Peyer's patch (tissue), 4 donors: ENCODE data around the gene HCN2. TPM values are rescaled to one million over a fixed set of nuclear protein-coding genes. Genes with fewer than 3 reads are reported as not detected.

Experiments used
- DNase-seq, 3 donors: peaks; one replicate each; pipeline ENCODE4 v3.0.0-alpha.2; 2017 to 2019
- H3K27ac ChIP-seq, 4 donors: fragments of 200-600 bp; sonication (generic); one replicate each; pipeline ENCODE4 v1.5.1; 2016 to 2019
- H3K27me3 ChIP-seq, 2 donors: fragments of 200-600 bp; sonication (generic); one replicate each; pipeline ENCODE4 v1.5.1; 2019
- H3K36me3 ChIP-seq, 3 donors: fragments of 200-600 bp; sonication (generic); one replicate each; pipeline ENCODE4 v1.5.1; 2016 to 2019
- H3K4me1 ChIP-seq, 4 donors: fragments of 200-600 bp; sonication (generic); one replicate each; pipeline ENCODE4 v1.5.1; 2016 to 2019
- H3K4me3 ChIP-seq, 4 donors: fragments of 200-600 bp; sonication (generic); 1 replicate in 3 of 4; 2 replicates in 1 of 4; pipeline ENCODE4 v1.5.1; 2016 to 2019; ENCODE audit warnings: mild to moderate bottlenecking in 1 of 4
- H3K9me3 ChIP-seq, 4 donors: fragments of 200-600 bp; sonication (generic); one replicate each; pipeline ENCODE4 v1.5.1; 2016 to 2019; ENCODE audit warnings: mild to moderate bottlenecking in 1 of 4
- POLR2A ChIP-seq, 2 donors: fragments of 450-650 bp; IDR thresholded peaks; one replicate each; pipeline ENCODE4 v1.5.1; 2017; ENCODE audit warnings: antibody characterized with exemption in 2 of 2, mild to moderate bottlenecking in 2 of 2, moderate library complexity in 2 of 2
- total RNA-seq, 4 donors: library from RNA; depleted of rRNA; stranded (reverse); fragments of >200 nt; gene quantifications; one replicate each; pipeline ENCODE4 v1.1.0, GENCODE V29; 2016
- TF ChIP-seq, protein P1 (sequence below), 6 experiments: fragments of 450-650 bp in 4 of 6; fragments of 200-600 bp in 2 of 6; sonication (generic) in 1 of 6; IDR thresholded peaks; one replicate each; pipeline ENCODE4 v1.5.1; 2017 to 2019; ENCODE audit warnings: antibody characterized with exemption in 6 of 6, mild to moderate bottlenecking in 3 of 6, moderate library complexity in 1 of 6

The HCN2 gene
- total RNA-seq, 4 donors from 2014 or later = not detected

DNA sequence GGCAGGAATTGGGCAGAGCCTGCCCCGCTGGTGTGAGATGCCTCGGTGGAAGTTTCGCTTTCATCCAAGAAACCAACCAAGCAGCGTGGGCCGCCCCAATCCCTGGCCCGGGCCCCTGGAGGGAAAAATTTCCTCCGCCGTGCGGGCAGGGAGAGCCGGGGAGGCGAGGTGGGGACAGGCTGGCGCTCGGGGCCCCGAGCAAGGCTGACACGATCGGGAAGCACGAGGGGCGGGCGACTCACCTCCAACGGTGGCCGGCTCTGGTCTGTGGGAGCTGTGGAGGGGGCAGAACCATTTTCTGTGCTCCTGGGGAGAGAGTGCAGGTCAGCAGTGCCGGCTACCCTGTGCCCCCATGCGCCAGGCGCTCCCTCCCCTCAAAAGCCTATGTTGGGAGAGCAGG is 62.3 kb downstream of the HCN2 start:
- no peak overlapping the region for H3K27ac ChIP-seq
- H3K36me3 ChIP-seq = peaks cover 0 to 72% (median 0%) of the 10 kb centered on the region in 3 donors
- DNase-seq = no peak

DNA sequence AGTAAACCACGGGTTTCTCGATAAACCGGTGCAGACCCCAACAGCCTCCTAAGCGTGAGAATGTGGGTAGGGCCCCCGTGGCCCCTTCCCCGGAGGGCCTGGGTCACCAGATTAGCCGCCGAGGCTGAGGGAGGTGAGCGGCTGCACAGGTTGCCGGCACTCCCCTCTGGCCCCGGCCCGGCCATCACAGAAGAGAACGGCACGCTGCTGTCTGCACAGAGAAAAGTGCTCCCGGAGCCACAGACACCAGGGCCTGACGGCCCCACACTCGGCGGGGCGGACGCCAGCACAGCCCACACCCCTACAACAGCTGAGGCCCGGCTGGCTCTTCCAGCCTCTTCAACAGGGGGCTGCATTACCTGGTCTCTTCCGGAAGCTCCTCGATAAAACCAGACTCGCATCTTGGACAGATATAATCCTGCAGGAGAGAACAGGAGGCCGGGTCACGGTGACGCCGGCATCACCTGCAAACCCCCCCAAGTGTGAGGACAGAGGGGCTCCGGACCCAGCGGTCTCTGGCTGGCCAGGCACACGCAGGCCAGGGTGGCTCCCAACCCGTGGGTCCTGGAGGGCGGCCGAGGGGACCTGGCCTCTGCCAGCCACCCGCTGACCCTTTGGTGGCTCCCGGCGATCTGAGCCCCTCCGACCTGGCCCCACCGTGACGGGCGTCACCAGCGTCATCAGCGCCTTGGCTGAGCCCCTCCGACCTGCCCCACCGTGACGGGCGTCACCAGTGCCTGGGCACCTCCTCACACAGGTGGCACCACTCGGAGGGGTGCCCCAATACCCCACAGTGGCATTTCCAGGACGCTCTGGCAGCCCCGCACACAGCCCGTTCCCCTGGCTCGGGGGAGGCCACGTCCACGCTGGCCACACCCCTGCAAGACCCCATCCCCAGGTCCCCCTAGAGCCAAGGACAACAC is 63.0 kb downstream of the HCN2 start:
- H3K36me3 ChIP-seq = peaks cover 0 to 65% (median 0%) of the 10 kb centered on the region in 3 donors
- H3K27ac ChIP-seq = no peak overlapping the region
- no peak overlapping the region for H3K4me3 ChIP-seq
- H3K4me1 ChIP-seq = peaks cover 0 to 15% (median 5%) of the 10 kb centered on the region in 4 donors
- no peak for DNase-seq
- TF ChIP-seq POLR2A (IDR thresholded peaks at IDR 0.05) = no peak
- TF ChIP-seq, protein P1, sequence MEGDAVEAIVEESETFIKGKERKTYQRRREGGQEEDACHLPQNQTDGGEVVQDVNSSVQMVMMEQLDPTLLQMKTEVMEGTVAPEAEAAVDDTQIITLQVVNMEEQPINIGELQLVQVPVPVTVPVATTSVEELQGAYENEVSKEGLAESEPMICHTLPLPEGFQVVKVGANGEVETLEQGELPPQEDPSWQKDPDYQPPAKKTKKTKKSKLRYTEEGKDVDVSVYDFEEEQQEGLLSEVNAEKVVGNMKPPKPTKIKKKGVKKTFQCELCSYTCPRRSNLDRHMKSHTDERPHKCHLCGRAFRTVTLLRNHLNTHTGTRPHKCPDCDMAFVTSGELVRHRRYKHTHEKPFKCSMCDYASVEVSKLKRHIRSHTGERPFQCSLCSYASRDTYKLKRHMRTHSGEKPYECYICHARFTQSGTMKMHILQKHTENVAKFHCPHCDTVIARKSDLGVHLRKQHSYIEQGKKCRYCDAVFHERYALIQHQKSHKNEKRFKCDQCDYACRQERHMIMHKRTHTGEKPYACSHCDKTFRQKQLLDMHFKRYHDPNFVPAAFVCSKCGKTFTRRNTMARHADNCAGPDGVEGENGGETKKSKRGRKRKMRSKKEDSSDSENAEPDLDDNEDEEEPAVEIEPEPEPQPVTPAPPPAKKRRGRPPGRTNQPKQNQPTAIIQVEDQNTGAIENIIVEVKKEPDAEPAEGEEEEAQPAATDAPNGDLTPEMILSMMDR (IDR thresholded peaks at IDR 0.05) = no peak
- no peaks in the 10 kb centered on the region for H3K9me3 ChIP-seq
- H3K27me3 ChIP-seq = no peaks in the 10 kb centered on the region

More for the DNA sequence above, 62.3 kb downstream of the HCN2 start:
- no peaks in the 10 kb centered on the region for H3K9me3 ChIP-seq
- TF ChIP-seq POLR2A (IDR thresholded peaks at IDR 0.05) = no peak
- TF ChIP-seq, protein P1 (IDR thresholded peaks at IDR 0.05) = no peak
- H3K4me3 ChIP-seq = no peak overlapping the region
- H3K27me3 ChIP-seq = no peaks in the 10 kb centered on the region
- peaks cover 0 to 8% (median under 1%) of the 10 kb centered on the region in 4 donors for H3K4me1 ChIP-seq

DNA sequence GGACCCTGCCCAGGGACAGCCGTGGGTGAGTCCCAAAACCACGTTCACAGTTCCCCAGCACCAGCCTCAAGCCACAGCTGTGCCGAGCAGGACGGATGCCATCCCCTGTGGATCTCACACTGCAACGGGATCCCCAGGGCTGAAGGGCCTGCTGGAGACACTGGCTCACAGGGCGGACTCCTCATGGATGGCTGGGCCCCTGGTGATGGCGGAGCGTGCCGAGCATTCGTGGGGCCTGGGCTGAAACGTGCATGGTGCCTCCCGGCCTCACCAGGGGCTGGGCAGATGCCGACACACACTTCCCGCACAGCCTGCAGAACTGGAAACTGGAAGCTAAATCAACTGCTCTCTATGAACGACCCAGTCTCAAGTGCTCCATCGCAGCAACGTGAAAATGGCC is 63.7 kb downstream of the HCN2 start:
- no peak for DNase-seq
- Histone ChIP-seq H3K4me3 (no peak overlapping the region), H3K9me3 (no peaks in the 10 kb centered on the region), H3K4me1 (peaks cover 0 to 22% (median 12%) of the 10 kb centered on the region in 4 donors), H3K36me3 (peaks cover 0 to 60% (median 0%) of the 10 kb centered on the region in 3 donors), H3K27me3 (no peaks in the 10 kb centered on the region), H3K27ac (no peak overlapping the region)
- no peak for TF ChIP-seq POLR2A (IDR thresholded peaks at IDR 0.05)
- TF ChIP-seq, protein P1 (IDR thresholded peaks at IDR 0.05) = no peak

DNA sequence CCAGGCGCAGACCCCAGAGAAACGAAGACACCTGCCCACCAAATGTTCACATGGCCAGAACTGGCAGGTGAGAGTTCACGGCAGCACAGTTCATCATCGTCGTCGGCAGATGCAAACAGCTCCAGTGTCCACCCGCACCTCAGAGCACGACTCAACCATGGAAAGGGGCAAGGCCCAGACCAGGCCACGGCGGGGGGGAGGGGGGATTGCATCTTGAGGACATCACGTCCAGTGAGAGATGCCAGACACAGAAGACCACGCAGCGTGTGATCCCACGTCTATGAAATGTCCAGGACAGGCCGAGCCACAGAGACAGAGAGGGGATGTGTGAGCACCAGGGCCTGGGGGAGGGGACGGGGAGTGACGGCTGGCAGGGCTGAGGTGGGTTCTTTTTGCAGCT is 66.0 kb downstream of the HCN2 start:
- Histone ChIP-seq H3K4me3 (no peak overlapping the region), H3K36me3 (peaks cover 0 to 44% (median 0%) of the 10 kb centered on the region in 3 donors), H3K4me1 (peaks cover 0 to 44% (median 27%) of the 10 kb centered on the region in 4 donors)

DNA sequence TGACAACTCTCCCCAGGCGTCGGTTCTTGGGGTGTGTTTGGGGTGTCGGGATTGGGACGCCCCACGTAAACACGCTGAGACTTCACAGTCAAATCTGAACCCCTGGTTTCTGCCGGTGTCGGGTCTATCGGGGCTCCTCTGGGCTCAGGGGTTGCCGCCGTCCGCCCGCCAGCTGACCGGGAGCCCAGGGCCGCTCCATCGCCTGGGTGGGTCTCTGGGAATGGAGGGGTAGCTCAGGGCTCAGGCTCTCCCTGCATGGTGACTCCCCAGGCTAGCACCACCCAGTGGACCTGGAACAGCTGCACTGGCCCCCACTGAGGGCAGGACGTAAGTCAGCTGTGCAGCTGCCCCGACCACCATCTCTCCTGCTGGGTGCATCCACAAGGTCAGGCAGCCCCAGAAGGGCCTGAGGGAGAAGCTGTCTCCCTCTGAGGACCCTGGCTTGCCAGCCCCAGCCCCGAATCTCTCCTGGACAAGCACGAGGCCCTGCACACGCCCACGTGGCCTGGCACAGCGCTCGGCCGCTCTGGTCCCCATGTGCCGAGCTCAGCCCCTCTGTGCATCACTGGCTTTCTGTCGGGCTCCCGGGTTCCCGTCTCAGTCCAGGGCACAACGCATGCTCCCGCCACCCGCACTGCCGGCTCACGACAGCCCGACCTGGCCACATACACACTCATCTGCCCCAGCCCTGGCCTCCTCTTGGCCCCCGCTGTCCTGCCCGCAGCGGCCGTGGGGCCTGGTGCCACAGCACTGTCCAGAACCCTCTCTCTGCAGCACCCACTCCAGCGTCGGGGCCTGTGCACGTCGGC is 67.3 kb downstream of the HCN2 start:
- no peak for DNase-seq
- no peak overlapping the region for H3K4me3 ChIP-seq
- peaks cover 0 to 55% (median 35%) of the 10 kb centered on the region in 4 donors for H3K4me1 ChIP-seq
- TF ChIP-seq POLR2A (IDR thresholded peaks at IDR 0.05) = no peak
- no peaks in the 10 kb centered on the region for H3K9me3 ChIP-seq
- peaks cover 0 to 32% (median 0%) of the 10 kb centered on the region in 3 donors for H3K36me3 ChIP-seq
- no peak overlapping the region for H3K27ac ChIP-seq
- no peaks in the 10 kb centered on the region for H3K27me3 ChIP-seq

More for the DNA sequence above, 66.0 kb downstream of the HCN2 start:
- Histone ChIP-seq H3K27me3 (no peaks in the 10 kb centered on the region), H3K27ac (no peak overlapping the region), H3K9me3 (no peaks in the 10 kb centered on the region)
- DNase-seq = no peak
- TF ChIP-seq POLR2A (IDR thresholded peaks at IDR 0.05) = no peak
- TF ChIP-seq, protein P1 (IDR thresholded peaks at IDR 0.05) = no peak
